K562 (cell line): ENCODE data around the gene PUSL1. TPM values are rescaled to one million over a fixed set of nuclear protein-coding genes. Genes with fewer than 3 reads are reported as not detected.

Experiments used
- PBX2 ChIP-seq, 2 experiments: IDR thresholded peaks in 1 of 2; conservative IDR thresholded peaks in 1 of 2; 2 replicates each; pipeline ENCODE4 v1.6.1; 2016; ENCODE audit warnings: low read depth in 2 of 2, mild to moderate bottlenecking in 1 of 2, missing compliant biosample characterization in 1 of 2, missing genetic modification characterization in 1 of 2, moderate library complexity in 1 of 2
- ZNF12 ChIP-seq: sonication (generic); formaldehyde crosslinking; IDR thresholded peaks from 2 replicates; pipeline ENCODE4 v1.4.0; 2020; ENCODE audit warnings: mild to moderate bottlenecking, missing genetic modification reagents
- polyA plus RNA-seq, 8 experiments: library from polyadenylated mRNA; depleted of rRNA in 4 of 8; stranded (reverse) in 5 of 8; unstranded in 3 of 8; fragments of >200 nt; fragmentation: Nextera tagmentation in 2 of 8; fragmentation: Illumina TruSeq in 1 of 8; extraction: Ambion mirVana in 2 of 8; extraction: Trizol in 1 of 8; gene quantifications; 2 replicates each; pipeline versions ENCODE4 v1.2.1 to v1.2.3, GENCODE V29; 2011 to 2014; ENCODE audit warnings: inconsistent platforms in 1 of 8, missing spikeins in 1 of 8
- total RNA-seq, 7 experiments: library from RNA; depleted of rRNA in 6 of 7; stranded (reverse); fragments of >200 nt in 6 of 7; fragmentation: Illumina TruSeq in 2 of 7; extraction: Trizol in 2 of 7; gene quantifications; 2 replicates each; pipeline versions ENCODE4 v1.2.1 to v1.2.3, GENCODE V29; 2011 to 2021; ENCODE audit warnings: low replicate concordance in 1 of 7
- TF ChIP-seq, protein P1 (sequence below), 2 experiments: fragments of 450-650 bp in 1 of 2; sonication (generic) in 1 of 2; formaldehyde crosslinking in 1 of 2; IDR thresholded peaks; 2 replicates each; pipeline versions ENCODE4 v1.7.1 to v1.9.0; 2016 to 2022; ENCODE audit warnings: inconsistent platforms in 1 of 2, mild to moderate bottlenecking in 1 of 2, missing genetic modification reagents in 1 of 2
- TF ChIP-seq, protein P2 (sequence below): fragments of 250-450 bp; sonication (Bioruptor Pico); IDR thresholded peaks from 2 replicates; pipeline ENCODE4 v1.6.1; 2021; ENCODE audit warnings: mild to moderate bottlenecking
- TF ChIP-seq, protein P3 (sequence below): IDR thresholded peaks from 2 replicates; pipeline ENCODE4 v1.6.1; 2011; ENCODE audit not compliant: insufficient read length; ENCODE audit errors: extremely low read depth

Gene PUSL1
- total and polyA plus RNA-seq, 9 of the 15 experiments (the other 6 are each of a cell fraction or from before 2014, with no cell fraction given): 0.62 to 86.9 (median 13.6) TPM

GRCh38 chr1:1348420-1349255 is 40.2 kb downstream of the PUSL1 start (continued):
- TF ChIP-seq, protein P1, sequence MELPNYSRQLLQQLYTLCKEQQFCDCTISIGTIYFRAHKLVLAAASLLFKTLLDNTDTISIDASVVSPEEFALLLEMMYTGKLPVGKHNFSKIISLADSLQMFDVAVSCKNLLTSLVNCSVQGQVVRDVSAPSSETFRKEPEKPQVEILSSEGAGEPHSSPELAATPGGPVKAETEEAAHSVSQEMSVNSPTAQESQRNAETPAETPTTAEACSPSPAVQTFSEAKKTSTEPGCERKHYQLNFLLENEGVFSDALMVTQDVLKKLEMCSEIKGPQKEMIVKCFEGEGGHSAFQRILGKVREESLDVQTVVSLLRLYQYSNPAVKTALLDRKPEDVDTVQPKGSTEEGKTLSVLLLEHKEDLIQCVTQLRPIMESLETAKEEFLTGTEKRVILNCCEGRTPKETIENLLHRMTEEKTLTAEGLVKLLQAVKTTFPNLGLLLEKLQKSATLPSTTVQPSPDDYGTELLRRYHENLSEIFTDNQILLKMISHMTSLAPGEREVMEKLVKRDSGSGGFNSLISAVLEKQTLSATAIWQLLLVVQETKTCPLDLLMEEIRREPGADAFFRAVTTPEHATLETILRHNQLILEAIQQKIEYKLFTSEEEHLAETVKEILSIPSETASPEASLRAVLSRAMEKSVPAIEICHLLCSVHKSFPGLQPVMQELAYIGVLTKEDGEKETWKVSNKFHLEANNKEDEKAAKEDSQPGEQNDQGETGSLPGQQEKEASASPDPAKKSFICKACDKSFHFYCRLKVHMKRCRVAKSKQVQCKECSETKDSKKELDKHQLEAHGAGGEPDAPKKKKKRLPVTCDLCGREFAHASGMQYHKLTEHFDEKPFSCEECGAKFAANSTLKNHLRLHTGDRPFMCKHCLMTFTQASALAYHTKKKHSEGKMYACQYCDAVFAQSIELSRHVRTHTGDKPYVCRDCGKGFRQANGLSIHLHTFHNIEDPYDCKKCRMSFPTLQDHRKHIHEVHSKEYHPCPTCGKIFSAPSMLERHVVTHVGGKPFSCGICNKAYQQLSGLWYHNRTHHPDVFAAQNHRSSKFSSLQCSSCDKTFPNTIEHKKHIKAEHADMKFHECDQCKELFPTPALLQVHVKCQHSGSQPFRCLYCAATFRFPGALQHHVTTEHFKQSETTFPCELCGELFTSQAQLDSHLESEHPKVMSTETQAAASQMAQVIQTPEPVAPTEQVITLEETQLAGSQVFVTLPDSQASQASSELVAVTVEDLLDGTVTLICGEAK (IDR thresholded peaks at IDR 0.05): 0 out of 2 replicates have a peak, but pooled peaks have one; percentile 42
- TF ChIP-seq, protein P1 (CRISPR knock-in tag; IDR thresholded peaks at IDR 0.05): no peak
- TF ChIP-seq, protein P2, sequence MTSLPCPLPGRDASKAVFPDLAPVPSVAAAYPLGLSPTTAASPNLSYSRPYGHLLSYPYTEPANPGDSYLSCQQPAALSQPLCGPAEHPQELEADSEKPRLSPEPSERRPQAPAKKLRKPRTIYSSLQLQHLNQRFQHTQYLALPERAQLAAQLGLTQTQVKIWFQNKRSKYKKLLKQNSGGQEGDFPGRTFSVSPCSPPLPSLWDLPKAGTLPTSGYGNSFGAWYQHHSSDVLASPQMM (CRISPR knock-in tag): no peak
- TF ChIP-seq, protein P3, sequence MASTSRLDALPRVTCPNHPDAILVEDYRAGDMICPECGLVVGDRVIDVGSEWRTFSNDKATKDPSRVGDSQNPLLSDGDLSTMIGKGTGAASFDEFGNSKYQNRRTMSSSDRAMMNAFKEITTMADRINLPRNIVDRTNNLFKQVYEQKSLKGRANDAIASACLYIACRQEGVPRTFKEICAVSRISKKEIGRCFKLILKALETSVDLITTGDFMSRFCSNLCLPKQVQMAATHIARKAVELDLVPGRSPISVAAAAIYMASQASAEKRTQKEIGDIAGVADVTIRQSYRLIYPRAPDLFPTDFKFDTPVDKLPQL: no peak
- TF ChIP-seq PBX2 (CRISPR knock-in tag; IDR thresholded peaks at IDR 0.05; ENCODE audit: low read depth) (no peak), PBX2 (tag; conservative IDR thresholded peaks at IDR 0.05; ENCODE audit: low read depth) (no peak), ZNF12 (CRISPR knock-in tag) (0 out of 2 replicates have a peak, but pooled peaks have one; percentile 55)
